ENCODE data around the gene BMP6.

Gene BMP6

DNA sequence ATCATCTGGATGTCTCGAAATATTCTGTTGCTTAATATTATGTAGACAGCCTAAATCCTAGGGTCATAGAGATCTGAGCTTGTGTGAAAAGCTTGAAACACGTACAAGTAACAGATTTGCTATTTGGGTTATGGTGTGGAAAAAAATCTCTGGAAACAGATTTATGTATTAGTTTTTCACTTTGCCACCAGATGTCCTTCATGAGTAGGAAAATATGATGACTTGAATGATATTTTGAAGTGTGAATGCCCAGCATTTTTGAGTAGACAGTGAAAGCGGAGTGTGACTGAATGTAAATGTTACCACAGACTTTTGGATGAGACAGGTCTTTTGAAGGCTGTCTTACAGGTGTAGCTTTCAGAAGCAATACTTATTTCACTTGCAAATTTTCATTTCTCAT is 4.2 kb upstream of the BMP6 start:
- DNase-seq: no peak

GRCh38 chr6:7723041-7723447 is 2.9 kb upstream of the BMP6 start:
- peak; percentile 30 to 44 for DNase-seq

DNA sequence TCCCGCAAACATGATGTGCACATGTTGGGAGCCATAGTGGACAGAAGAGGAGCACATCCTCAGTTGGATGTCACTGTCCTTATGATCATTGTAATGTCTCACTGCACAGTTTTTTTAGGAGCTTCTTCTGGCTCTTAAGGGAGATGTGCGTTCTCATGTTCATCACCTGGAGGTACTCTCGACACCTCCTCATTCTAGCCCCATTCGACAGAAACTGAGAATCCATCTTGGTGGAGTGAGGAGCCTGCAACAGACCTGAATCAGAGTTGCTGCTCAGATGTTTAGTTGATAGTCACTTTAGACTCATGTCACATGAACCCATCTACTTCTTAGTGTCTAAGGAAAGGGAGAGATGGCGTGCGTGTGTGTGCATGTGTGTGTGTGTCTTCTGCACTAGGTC is 2.3 kb upstream of the BMP6 start:
- no peak for DNase-seq

GRCh38 chr6:7725412-7725811 is 487 bp upstream of the BMP6 start:
- no peak for DNase-seq

DNA sequence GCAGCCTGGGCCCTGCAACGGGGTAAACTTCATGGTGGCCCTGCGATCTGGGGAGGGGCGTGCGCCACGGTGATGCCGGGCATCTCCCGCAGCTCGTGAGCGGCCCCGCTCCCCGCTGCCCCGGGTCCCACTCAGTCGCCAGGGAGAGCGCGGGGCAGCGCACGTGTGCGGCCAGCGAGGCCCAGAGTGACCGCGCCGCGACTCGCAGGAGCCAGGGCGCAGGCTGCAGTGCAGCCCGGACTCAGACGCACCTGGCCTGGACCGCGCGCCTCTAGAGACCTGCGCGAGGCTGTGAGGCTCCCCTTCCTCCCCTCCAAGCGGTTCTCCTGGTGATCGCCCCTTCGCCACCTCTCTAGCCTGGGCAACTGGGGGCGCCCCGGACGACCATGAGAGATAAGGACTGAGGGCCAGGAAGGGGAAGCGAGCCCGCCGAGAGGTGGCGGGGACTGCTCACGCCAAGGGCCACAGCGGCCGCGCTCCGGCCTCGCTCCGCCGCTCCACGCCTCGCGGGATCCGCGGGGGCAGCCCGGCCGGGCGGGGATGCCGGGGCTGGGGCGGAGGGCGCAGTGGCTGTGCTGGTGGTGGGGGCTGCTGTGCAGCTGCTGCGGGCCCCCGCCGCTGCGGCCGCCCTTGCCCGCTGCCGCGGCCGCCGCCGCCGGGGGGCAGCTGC is 652 bp downstream of the BMP6 start:
- DNase-seq: no peak

DNA sequence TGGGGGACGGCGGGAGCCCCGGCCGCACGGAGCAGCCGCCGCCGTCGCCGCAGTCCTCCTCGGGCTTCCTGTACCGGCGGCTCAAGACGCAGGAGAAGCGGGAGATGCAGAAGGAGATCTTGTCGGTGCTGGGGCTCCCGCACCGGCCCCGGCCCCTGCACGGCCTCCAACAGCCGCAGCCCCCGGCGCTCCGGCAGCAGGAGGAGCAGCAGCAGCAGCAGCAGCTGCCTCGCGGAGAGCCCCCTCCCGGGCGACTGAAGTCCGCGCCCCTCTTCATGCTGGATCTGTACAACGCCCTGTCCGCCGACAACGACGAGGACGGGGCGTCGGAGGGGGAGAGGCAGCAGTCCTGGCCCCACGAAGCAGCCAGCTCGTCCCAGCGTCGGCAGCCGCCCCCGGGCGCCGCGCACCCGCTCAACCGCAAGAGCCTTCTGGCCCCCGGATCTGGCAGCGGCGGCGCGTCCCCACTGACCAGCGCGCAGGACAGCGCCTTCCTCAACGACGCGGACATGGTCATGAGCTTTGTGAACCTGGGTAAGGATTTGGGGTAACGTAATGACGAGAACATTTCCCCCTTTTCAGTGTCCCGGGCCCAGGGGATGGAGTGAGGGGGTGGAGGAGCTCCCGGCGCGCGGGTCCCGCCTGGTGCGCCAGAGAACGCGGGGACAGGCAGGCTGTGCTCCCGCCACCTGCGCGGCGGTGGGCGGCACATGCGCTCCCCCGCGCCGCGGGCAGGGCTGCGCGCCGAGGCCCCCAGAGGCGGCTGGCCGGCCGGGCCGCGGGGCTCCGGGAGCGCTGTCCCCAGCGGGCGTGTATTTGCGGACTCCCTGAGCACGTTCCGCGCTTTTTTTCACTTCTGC is 1.4 kb downstream of the BMP6 start:
- DNase-seq: no peak

DNA sequence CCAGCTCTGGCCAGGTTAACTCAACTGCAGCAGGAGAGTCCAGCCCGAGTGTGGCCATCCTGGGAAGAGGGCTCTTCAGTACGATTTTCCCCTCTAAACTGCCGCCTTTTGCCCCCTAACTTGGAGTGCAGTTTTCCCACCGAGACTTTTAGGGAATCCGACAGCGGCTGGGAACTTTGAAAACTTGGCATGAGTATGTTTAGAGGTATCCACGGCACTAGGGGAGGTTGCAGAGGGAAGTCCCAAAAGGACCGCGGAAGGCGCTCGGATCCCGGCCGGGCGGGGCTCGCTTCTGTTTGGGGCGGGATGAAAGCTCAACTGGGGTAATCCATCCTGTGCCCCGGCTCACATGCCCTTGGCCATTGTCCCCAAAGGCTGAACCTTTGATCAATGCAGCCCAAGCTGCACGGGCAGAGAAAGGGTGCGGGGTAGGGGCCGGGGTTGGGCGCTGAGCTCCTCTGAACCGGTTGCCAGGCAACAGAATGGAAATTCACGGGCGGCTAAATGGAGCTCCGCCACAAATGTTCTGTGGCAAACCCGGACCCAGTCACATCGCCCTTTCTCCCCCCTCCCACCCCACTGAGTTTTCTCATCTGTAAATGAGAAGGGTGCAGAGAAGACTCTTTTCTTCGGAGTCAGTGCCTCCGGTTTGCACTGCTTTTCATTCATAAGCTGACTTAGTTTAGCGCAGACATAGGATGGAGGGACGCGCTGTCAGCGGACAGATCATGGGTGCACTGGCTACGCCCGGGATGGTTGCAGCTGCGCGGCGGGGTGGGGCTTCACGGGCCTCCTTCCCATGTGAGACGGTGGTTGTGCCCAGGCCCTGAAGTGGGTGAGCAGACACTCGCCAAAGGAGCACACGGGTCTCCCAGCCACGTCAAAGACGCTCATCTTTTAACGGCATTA is 2.3 kb downstream of the BMP6 start:
- no peak for DNase-seq

DNA sequence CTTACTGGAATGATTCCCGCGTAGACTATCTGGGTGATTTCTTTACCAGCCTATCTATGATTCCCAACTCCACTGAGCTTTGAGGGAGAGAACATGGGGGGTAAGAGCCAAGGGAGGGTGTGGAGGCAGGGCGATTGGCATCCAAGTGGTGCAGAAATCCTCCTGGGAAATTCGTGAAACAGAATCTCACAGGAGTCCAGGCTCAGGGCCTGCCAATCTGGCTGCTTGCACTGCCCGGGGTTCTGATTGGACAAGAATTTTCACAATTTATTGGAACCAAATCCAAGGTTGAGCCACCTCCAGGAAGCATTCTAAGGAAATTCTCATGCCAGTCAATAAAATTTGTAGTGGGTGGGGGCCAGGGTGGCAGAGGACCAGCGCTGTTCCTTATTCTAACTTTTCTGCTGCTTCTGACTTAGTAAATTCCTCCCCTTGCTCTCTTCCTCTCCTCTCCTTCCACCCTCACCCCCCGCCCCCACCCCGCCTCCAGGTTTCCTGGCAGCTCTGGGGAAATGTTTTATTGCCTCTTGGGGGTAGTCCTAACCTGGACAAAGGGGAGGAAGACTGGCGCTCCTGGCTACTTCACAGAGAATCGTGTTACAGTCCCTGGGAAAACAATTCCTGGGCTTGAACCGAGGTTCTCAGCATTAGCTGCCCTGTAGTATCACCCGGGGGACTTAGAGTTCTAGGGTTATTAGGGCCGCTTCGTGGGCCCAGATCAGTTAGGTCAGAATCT is 3.1 kb downstream of the BMP6 start:
- no peak for DNase-seq

GRCh38 chr6:7730001-7730783 is 4.3 kb downstream of the BMP6 start:
- no peak for DNase-seq

DNA sequence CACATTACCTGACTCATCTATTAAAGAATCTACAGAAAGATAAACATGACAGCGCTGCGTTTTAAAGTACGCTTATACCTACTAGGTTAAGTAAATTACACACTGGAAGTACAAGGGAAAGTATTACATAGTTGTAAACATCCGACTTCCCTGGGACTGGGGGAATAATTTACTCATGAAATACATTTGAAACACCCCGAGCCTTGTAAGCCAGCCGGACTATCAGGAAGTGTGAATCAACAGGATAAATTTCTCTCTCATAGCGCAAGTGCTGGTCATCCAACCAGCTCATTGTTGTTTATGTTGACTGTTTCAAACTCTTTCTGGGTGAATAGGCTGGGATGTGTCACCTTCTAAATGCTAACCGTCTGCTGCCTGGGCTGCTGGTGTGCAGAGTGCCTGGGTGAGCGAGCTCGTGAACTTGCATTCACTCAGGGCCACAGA is 4.9 kb downstream of the BMP6 start:
- DNase-seq: no peak

GRCh38 chr6:7731294-7731693 is 5.4 kb downstream of the BMP6 start:
- DNase-seq: no peak

DNA sequence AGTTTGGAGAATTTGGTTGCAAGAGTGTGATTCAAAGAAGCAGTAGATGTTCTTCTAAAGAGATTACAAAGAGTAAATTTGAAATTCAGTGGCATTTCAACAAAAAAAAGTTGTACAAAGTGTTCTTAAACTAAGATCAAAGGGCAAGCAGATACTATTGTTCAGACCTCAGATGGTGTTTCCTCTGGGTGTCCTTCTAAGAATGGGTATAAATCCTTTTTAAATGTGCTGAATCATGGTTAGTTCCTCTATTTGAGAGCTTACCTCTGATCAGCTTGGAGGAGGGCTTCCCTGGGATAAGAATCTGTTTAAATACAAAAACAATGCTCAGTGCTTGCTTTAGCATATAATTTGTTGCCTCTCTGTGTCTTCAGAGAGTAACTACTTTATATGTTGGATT is 6.3 kb downstream of the BMP6 start:
- no peak for DNase-seq

- DNase-seq: no peak
Measured at GRCh38 chr6:7734707-7735383, 8.9 kb downstream of the BMP6 start.

DNA sequence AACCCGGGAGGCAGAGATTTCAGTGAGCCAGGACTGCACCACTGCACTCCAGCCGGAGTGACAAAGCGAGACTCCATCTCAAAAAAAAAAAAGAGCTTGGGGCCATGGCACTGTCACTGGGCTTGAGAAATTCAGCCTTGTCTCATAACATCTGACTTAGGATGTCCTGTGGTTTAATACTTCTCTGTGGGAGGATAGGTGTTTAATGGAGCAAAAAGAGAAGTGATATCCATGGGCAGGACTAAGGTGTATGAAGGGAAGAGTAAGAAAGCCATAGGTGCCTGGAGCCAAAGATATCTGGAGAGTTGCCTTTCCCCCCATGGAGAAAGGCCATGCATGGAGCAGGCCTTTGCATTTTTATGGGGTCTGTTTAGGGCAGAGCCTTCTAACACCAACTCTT is 11.2 kb downstream of the BMP6 start:
- DNase-seq: no peak

- no peak for DNase-seq
Measured at GRCh38 chr6:7737867-7738266, 12.0 kb downstream of the BMP6 start.

- DNase-seq: no peak
Measured at GRCh38 chr6:7742223-7742785, 16.4 kb downstream of the BMP6 start.

DNA sequence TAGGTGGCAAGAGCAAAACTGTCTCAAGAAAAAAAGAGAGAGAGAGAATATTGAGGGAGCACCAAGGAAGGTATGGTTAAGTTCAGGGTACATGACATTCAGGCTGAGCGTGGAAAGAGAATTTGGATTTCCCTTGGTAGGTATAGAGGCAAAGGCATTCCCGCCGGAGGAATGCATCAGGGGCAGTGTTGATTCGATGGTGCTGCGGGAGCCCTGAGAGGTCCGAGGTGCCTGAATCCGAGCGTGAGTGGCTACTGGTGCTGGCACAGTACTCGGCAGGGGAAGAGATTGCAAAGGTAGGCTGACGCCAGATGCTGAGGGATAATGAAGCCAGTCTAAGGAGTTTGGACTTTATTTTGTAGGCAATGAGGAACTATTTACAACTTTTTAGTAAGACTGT is 20.0 kb downstream of the BMP6 start:
- no peak for DNase-seq

DNA sequence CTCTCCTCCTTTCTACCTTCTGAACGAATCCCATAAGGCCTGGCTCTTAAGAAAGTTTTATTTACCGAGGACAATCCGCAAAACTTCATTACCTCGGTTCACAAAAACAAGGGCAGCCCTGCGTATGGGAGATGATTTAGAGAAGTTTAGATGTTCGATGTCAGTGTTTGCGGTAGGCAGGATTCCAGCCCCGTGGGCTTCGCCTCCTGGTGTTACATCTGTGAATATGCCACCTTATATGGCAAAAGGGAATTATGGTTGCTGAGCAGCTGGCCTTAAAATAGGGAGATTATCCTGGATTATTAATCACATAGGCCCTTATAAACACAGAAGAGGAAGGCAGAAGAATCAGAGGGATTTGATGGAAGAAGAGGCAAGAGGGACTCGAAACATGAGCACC is 21.1 kb downstream of the BMP6 start:
- no peak for DNase-seq

GRCh38 chr6:7747433-7747832 is 21.5 kb downstream of the BMP6 start:
- DNase-seq: no peak

DNA sequence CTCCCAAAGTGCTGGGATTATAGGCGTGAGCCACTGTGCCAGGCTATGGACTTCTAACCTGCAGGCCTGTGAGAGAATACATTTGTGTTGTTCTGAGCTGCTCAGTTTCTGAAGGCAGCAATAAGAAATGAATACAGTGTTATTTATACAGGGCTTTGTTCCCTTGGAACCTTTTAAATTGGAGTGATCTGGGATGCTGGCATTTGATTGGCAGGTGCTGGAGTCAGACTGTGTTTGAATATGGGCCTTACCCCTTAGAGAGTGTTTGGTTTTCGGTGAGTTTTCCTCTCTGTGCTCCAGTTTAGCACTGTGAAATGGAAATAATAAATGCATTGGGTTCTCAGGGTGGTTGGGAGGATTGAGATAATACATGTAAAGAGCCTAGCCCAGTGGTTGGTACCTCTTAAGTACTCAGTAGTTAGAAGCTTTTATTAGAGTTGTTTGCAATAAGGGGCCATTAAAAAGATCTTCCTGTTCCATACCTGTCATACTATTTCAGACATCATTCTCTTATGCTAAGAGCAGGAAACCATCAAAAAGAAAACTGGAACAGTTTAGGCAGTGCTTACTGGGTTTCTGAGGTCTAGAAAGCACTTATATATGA is 22.1 kb downstream of the BMP6 start:
- DNase-seq: no peak

Data from activated CD4-positive, alpha-beta T cell treated with anti-CD3 and anti-CD28 coated beads, Interleukin-2, amount 50 U/mL, for 4 hours (primary cell).